DLD1 (cell line): ENCODE data around the gene P4HTM.

Experiments
- in situ Hi-C: cut with HindIII; loops from 2 replicates; pipeline ENCODE4 v1.10.0; 2017; ENCODE audit warnings: low sequenced_read_pairs

Gene P4HTM

GRCh38 chr3:49021813-49022687, 32.0 kb downstream of the P4HTM start, which contains the start of gene NDUFAF3:
TSS of gene NDUFAF3 (plus strand) at chr3:49022121. CDS start at chr3:49022145, 24 bp downstream.
- in situ Hi-C loops = no loop called here

- in situ Hi-C loops = no loop called here
Measured at GRCh38 chr3:49022688-49023171, 32.7 kb downstream of the P4HTM start.

- in situ Hi-C loops = no loop called here
Measured at GRCh38 chr3:49023775-49024174, 33.7 kb downstream of the P4HTM start.

DNA sequence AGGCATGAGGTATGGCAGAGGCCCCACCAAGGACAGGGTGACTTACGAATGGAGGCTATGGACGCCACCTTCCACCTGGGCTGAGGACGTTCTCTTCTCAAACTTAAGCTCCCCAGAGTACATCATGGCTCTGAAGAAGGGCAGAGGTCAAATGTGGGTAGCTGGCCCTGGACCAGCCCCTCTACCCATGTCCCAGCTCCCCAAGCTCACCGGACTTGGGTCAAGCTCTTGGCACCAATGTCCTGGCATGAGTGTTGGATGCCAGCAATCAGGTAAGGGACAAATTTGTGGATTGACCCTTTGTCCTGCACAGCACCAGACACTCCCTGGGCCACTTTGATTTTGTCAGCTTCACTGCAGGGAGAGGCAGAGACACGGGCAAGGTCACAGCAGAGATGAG, 34.4 kb downstream of the P4HTM start:
- in situ Hi-C loops = no loop called here

GRCh38 chr3:49025005-49025792, 35.2 kb downstream of the P4HTM start:
- in situ Hi-C loops = no loop called here

GRCh38 chr3:49025793-49026520, 35.9 kb downstream of the P4HTM start:
- in situ Hi-C loops = no loop called here

DNA sequence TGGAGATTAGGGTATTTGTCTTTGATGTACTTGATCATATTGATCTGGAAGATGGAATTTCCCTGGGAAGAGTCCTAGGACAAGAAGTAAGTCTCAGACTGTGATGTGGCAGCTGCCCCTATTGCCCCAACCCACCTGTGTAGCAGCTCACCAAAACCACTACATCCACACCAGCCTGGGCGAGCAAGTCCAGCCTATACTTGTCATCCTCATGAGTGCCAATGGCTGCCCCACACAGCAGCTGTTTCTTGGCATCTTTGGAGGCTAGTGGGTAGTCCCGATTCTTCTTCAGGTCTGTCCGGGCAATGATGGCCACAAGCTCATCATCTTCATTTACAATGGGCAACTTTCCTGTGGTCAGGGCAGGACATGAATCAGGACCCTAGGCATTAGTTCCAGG, 36.5 kb downstream of the P4HTM start:
- in situ Hi-C loops = no loop called here

DNA sequence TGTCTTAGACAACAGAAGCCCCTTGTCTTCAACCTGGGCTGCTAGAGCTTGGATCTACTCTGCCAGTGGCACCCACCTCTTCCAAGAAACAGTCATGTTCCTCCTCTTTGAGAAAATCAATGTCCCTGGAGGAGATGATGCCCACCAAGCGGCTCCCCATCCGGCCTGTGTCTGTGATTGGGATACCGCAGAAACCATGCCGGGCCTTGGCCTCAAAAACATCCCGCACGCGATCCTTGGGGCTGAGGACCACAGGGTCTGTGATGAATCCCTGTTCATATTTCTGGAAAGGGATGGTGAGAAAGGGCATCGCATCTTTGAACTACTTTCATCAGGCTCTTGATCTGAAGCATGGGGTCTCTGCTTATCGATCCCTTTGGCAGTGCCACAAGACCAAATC, 37.6 kb downstream of the P4HTM start:
- in situ Hi-C loops = no loop called here

- in situ Hi-C loops = no loop called here
Measured at GRCh38 chr3:49028298-49028672, 38.2 kb downstream of the P4HTM start.

DNA sequence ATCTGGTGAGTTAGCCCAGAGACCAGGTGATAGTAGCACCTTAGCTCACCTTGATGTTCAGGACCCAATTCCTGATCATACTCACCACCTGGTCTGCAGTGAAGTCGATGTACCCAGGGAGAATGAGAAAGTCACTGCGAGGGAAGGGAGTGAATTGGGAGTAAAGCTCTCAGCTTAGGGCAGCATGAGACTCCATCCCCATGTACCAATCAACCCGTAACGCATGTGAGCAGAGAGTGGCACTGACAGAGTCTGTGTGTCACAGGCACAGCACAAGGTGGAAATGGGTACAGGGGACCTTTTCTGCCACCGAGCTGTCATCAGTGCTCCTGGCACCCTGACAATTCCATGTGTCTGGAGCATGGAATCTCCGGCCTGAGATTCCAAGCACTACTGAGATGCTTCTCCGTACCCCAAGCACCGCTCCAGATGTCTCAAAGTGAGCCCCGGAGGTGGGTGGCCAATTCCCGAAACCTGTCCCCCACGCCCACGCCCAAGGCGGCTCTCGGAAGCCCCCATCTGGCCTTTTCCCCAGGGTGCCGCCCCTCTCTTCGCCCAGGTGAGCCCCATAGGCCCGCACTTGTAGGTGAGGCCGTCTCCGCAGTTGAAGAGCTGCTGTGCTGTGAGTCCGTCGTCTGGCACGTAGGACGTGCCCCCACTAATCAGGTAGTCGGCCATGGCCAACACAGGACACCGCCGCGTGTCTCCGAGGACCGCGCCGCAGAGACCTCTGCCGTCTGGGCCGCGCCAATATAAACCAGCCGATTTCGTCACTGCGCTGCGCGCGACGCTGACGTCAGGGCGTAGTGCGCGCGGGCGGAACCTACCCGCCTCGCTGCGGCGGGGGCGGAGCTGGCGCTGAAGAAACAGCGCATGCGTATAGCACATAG, 38.9 kb downstream of the P4HTM start, which contains the start of gene IMPDH2:
Gene IMPDH2, minus strand, starts transcription at position 726 of the 890 bp plus-strand sequence. Its CDS starts 48 bp downstream, at position 678.
- in situ Hi-C loops = no loop called here

DNA sequence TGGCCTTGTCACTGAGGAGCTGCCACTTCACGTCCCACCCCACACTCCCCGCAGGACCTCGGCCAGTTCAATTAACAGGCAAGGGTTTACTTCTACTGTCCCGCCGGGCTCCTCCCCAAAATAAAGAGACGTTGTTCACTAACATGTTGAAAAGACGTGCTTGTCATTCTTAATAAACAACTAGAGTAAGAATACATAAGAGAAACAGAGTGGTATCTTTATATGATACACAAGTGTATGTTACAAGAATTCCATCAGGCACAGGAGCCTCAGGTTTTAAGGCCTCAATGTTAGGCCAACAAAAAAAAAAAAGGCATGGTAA, 39.5 kb downstream of the P4HTM start:
- in situ Hi-C loops = no loop called here

- in situ Hi-C loops = no loop called here
Measured at GRCh38 chr3:49030321-49030720, 40.3 kb downstream of the P4HTM start.

GRCh38 chr3:49032646-49033304, 42.7 kb downstream of the P4HTM start:
- in situ Hi-C loops = no loop called here

- in situ Hi-C loops = no loop called here
Measured at GRCh38 chr3:49034650-49035049, 44.6 kb downstream of the P4HTM start.

GRCh38 chr3:49035281-49035680, 45.2 kb downstream of the P4HTM start:
- in situ Hi-C loops = no loop called here

DNA sequence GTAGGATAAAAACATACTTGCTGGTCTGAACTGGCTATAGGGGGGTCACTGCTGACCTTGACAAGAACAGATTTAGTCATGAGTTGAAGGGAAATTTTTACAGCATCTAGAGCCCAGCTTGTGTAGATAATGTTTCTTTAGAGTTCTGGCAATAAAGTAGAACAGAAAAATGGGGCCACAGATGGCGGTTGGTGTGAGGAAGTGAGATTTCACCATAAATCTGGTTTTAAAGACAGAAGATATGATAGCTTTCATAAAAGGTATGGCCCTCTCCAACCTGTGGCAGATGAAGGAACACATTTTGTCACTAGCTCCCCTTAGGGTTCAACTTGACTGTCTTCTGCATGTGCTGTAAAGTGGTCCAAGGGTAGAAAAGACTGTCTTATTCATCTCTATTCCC, 63.5 kb downstream of the P4HTM start:
- in situ Hi-C loops = no loop called here

DNA sequence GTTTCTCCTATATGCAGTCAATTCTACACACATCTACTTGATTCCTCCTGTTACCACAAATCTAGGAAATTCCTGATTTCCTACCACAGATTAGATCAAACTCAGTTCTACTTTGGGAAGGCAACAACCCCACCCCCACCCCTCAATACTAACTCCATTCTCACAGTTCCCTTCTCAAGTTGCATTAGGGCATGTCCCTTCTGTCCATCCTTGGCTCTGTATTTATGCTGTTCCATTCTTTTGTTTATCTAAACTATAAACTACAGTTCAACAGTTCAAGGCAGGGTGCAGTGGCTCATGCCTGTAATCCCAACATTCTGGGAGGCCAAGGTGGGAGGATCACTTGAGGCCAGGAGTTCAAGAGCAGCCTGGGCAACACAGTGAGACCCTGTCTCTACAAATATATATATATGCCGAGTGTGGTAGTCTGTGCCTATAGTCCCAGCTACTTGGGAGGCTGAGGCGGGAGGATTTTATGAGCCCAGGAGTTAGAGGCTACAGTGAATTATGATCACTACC, 64.4 kb downstream of the P4HTM start:
- in situ Hi-C loops = no loop called here
